Measurements from ENCODE around the gene DES.

DES gene

GRCh38 chr2:219435701-219436100 is 17.5 kb downstream of the DES start:
- no peak overlapping the region for H3K9ac ChIP-seq (ENCODE audit: low read depth, low read length)
- peaks cover 33% of the 10 kb centered on the region for H3K27me3 ChIP-seq (ENCODE audit: control insufficient read depth, insufficient read depth, low read length)

GRCh38 chr2:219436491-219436890 is 18.3 kb downstream of the DES start:
- no peak overlapping the region for H3K9ac ChIP-seq (ENCODE audit: low read depth, low read length)
- H3K9me3 ChIP-seq (ENCODE audit: control insufficient read depth, insufficient read depth, low read length): no peaks in the 10 kb centered on the region
- peaks cover 41% of the 10 kb centered on the region for H3K27me3 ChIP-seq (ENCODE audit: control insufficient read depth, insufficient read depth, low read length)
- H3K36me3 ChIP-seq (ENCODE audit: control insufficient read depth, insufficient read depth, low read length): no peaks in the 10 kb centered on the region
- H3K4me3 ChIP-seq (ENCODE audit: low read depth, low read length): no peak overlapping the region
- peaks cover 6% of the 10 kb centered on the region for H3K4me1 ChIP-seq (ENCODE audit: control insufficient read depth, insufficient read depth, low read length)

More at GRCh38 chr2:219435701-219436100, 17.5 kb downstream of the DES start:
- peaks cover 2% of the 10 kb centered on the region for H3K4me1 ChIP-seq (ENCODE audit: control insufficient read depth, insufficient read depth, low read length)
- H3K4me3 ChIP-seq (ENCODE audit: low read depth, low read length): peak overlapping the region; percentile 59
- no peaks in the 10 kb centered on the region for H3K9me3 ChIP-seq (ENCODE audit: control insufficient read depth, insufficient read depth, low read length)
- H3K36me3 ChIP-seq (ENCODE audit: control insufficient read depth, insufficient read depth, low read length): no peaks in the 10 kb centered on the region

- no peak overlapping the region for H3K9ac ChIP-seq (ENCODE audit: low read depth, low read length)
- H3K4me1 ChIP-seq (ENCODE audit: control insufficient read depth, insufficient read depth, low read length): peaks cover 6% of the 10 kb centered on the region
- no peak overlapping the region for H3K4me3 ChIP-seq (ENCODE audit: low read depth, low read length)
- no peaks in the 10 kb centered on the region for H3K36me3 ChIP-seq (ENCODE audit: control insufficient read depth, insufficient read depth, low read length)
- no peaks in the 10 kb centered on the region for H3K9me3 ChIP-seq (ENCODE audit: control insufficient read depth, insufficient read depth, low read length)
- peaks cover 42% of the 10 kb centered on the region for H3K27me3 ChIP-seq (ENCODE audit: control insufficient read depth, insufficient read depth, low read length)
Observed at GRCh38 chr2:219437141-219437540, 19.0 kb downstream of the DES start.

- no peaks in the 10 kb centered on the region for H3K36me3 ChIP-seq (ENCODE audit: control insufficient read depth, insufficient read depth, low read length)
- peaks cover 44% of the 10 kb centered on the region for H3K27me3 ChIP-seq (ENCODE audit: control insufficient read depth, insufficient read depth, low read length)
- H3K4me3 ChIP-seq (ENCODE audit: low read depth, low read length): no peak overlapping the region
- no peaks in the 10 kb centered on the region for H3K9me3 ChIP-seq (ENCODE audit: control insufficient read depth, insufficient read depth, low read length)
- H3K9ac ChIP-seq (ENCODE audit: low read depth, low read length): no peak overlapping the region
- H3K4me1 ChIP-seq (ENCODE audit: control insufficient read depth, insufficient read depth, low read length): peaks cover 8% of the 10 kb centered on the region
Observed at GRCh38 chr2:219437690-219438206, 19.6 kb downstream of the DES start.

- H3K9me3 ChIP-seq (ENCODE audit: control insufficient read depth, insufficient read depth, low read length): no peaks in the 10 kb centered on the region
- H3K9ac ChIP-seq (ENCODE audit: low read depth, low read length): no peak overlapping the region
- H3K4me3 ChIP-seq (ENCODE audit: low read depth, low read length): no peak overlapping the region
- H3K27me3 ChIP-seq (ENCODE audit: control insufficient read depth, insufficient read depth, low read length): peaks cover 51% of the 10 kb centered on the region
- no peaks in the 10 kb centered on the region for H3K36me3 ChIP-seq (ENCODE audit: control insufficient read depth, insufficient read depth, low read length)
- H3K4me1 ChIP-seq (ENCODE audit: control insufficient read depth, insufficient read depth, low read length): peaks cover 9% of the 10 kb centered on the region
Observed at GRCh38 chr2:219438453-219438852, 20.3 kb downstream of the DES start.

- Histone ChIP-seq H3K4me3 (ENCODE audit: low read depth, low read length) (no peak overlapping the region), H3K4me1 (ENCODE audit: control insufficient read depth, insufficient read depth, low read length) (peaks cover 7% of the 10 kb centered on the region), H3K9ac (ENCODE audit: low read depth, low read length) (no peak overlapping the region), H3K9me3 (ENCODE audit: control insufficient read depth, insufficient read depth, low read length) (no peaks in the 10 kb centered on the region), H3K27me3 (ENCODE audit: control insufficient read depth, insufficient read depth, low read length) (peaks cover 50% of the 10 kb centered on the region), H3K36me3 (ENCODE audit: control insufficient read depth, insufficient read depth, low read length) (no peaks in the 10 kb centered on the region)
Observed at GRCh38 chr2:219439506-219439905, 21.3 kb downstream of the DES start.

- Histone ChIP-seq H3K4me1 (ENCODE audit: control insufficient read depth, insufficient read depth, low read length) (peaks cover 7% of the 10 kb centered on the region), H3K9ac (ENCODE audit: low read depth, low read length) (no peak overlapping the region), H3K36me3 (ENCODE audit: control insufficient read depth, insufficient read depth, low read length) (no peaks in the 10 kb centered on the region), H3K27me3 (ENCODE audit: control insufficient read depth, insufficient read depth, low read length) (peaks cover 46% of the 10 kb centered on the region), H3K9me3 (ENCODE audit: control insufficient read depth, insufficient read depth, low read length) (no peaks in the 10 kb centered on the region), H3K4me3 (ENCODE audit: low read depth, low read length) (peak overlapping the region; percentile 69)
Observed at GRCh38 chr2:219440388-219441256, 22.4 kb downstream of the DES start.

GRCh38 chr2:219441451-219442255 is 23.5 kb downstream of the DES start:
- Histone ChIP-seq H3K36me3 (ENCODE audit: control insufficient read depth, insufficient read depth, low read length) (no peaks in the 10 kb centered on the region), H3K4me3 (ENCODE audit: low read depth, low read length) (peak overlapping the region; percentile 69), H3K4me1 (ENCODE audit: control insufficient read depth, insufficient read depth, low read length) (peaks cover 13% of the 10 kb centered on the region), H3K27me3 (ENCODE audit: control insufficient read depth, insufficient read depth, low read length) (peaks cover 38% of the 10 kb centered on the region), H3K9ac (ENCODE audit: low read depth, low read length) (no peak overlapping the region), H3K9me3 (ENCODE audit: control insufficient read depth, insufficient read depth, low read length) (no peaks in the 10 kb centered on the region)

GRCh38 chr2:219442256-219443015 is 24.3 kb downstream of the DES start:
- H3K36me3 ChIP-seq (ENCODE audit: control insufficient read depth, insufficient read depth, low read length): no peaks in the 10 kb centered on the region
- no peak overlapping the region for H3K4me3 ChIP-seq (ENCODE audit: low read depth, low read length)
- H3K9me3 ChIP-seq (ENCODE audit: control insufficient read depth, insufficient read depth, low read length): no peaks in the 10 kb centered on the region
- H3K27me3 ChIP-seq (ENCODE audit: control insufficient read depth, insufficient read depth, low read length): peaks cover 40% of the 10 kb centered on the region
- peaks cover 13% of the 10 kb centered on the region for H3K4me1 ChIP-seq (ENCODE audit: control insufficient read depth, insufficient read depth, low read length)
- H3K9ac ChIP-seq (ENCODE audit: low read depth, low read length): no peak overlapping the region

- peaks cover 13% of the 10 kb centered on the region for H3K4me1 ChIP-seq (ENCODE audit: control insufficient read depth, insufficient read depth, low read length)
- no peaks in the 10 kb centered on the region for H3K9me3 ChIP-seq (ENCODE audit: control insufficient read depth, insufficient read depth, low read length)
- H3K9ac ChIP-seq (ENCODE audit: low read depth, low read length): no peak overlapping the region
- no peak overlapping the region for H3K4me3 ChIP-seq (ENCODE audit: low read depth, low read length)
- peaks cover 38% of the 10 kb centered on the region for H3K27me3 ChIP-seq (ENCODE audit: control insufficient read depth, insufficient read depth, low read length)
- no peaks in the 10 kb centered on the region for H3K36me3 ChIP-seq (ENCODE audit: control insufficient read depth, insufficient read depth, low read length)
Observed at GRCh38 chr2:219443016-219443696, 25.0 kb downstream of the DES start.

GRCh38 chr2:219443697-219444023 is 25.5 kb downstream of the DES start:
- Histone ChIP-seq H3K36me3 (ENCODE audit: control insufficient read depth, insufficient read depth, low read length) (no peaks in the 10 kb centered on the region), H3K27me3 (ENCODE audit: control insufficient read depth, insufficient read depth, low read length) (peaks cover 33% of the 10 kb centered on the region), H3K9ac (ENCODE audit: low read depth, low read length) (no peak overlapping the region), H3K4me3 (ENCODE audit: low read depth, low read length) (no peak overlapping the region), H3K4me1 (ENCODE audit: control insufficient read depth, insufficient read depth, low read length) (peaks cover 13% of the 10 kb centered on the region), H3K9me3 (ENCODE audit: control insufficient read depth, insufficient read depth, low read length) (no peaks in the 10 kb centered on the region)

Measured in iPS-15b (cell line).